Chondrocyte (in vitro differentiated cells): ENCODE results near the gene TOX2. TPM values are rescaled to one million over a fixed set of nuclear protein-coding genes. Genes with fewer than 3 reads are reported as not detected.
A peak's percentile ranks its signal among the peaks of the same experiment; 100 is the strongest.

Experiments used
- DNase-seq: peaks from one replicate; pipeline ENCODE4 v3.0.0; 2021; ENCODE audit warnings: mixed read lengths, low spot score
- H3K27ac Mint-ChIP-seq: one replicate; pipeline ENCODE4 v1.8.0; 2021; ENCODE audit warnings: mild to moderate bottlenecking, moderate library complexity, mixed read lengths; ENCODE audit not compliant: unreplicated experiment
- H3K27me3 Mint-ChIP-seq: 2 replicates; pipeline ENCODE4 v1.8.0; 2021; ENCODE audit warnings: low read depth, mixed read lengths
- H3K36me3 Mint-ChIP-seq: 2 replicates; pipeline ENCODE4 v1.8.0; 2021; ENCODE audit warnings: low read depth, mixed read lengths
- H3K4me1 Mint-ChIP-seq: 2 replicates; pipeline ENCODE4 v1.8.0; 2021; ENCODE audit warnings: low read depth, mild to moderate bottlenecking, mixed read lengths
- H3K4me3 Mint-ChIP-seq: one replicate; pipeline ENCODE4 v1.8.0; 2021; ENCODE audit warnings: mild to moderate bottlenecking, moderate library complexity, mixed read lengths; ENCODE audit not compliant: unreplicated experiment
- H3K9me3 Mint-ChIP-seq: 2 replicates; pipeline ENCODE4 v1.8.0; 2021; ENCODE audit warnings: low read depth, mixed read lengths
- total RNA-seq: library from RNA; stranded (reverse); gene quantifications from 3 replicates; pipeline ENCODE4 v1.2.1, GENCODE V29; 2021
- TF ChIP-seq, protein P1 (sequence below): fragments of 200-600 bp; sonication (generic); IDR thresholded peaks from 2 replicates; pipeline ENCODE4 v1.5.0; 2021; ENCODE audit warnings: antibody characterized with exemption, mild to moderate bottlenecking, moderate library complexity

The TOX2 gene
- total RNA-seq, 1 donor from 2014 or later, result 0.12 TPM

DNA sequence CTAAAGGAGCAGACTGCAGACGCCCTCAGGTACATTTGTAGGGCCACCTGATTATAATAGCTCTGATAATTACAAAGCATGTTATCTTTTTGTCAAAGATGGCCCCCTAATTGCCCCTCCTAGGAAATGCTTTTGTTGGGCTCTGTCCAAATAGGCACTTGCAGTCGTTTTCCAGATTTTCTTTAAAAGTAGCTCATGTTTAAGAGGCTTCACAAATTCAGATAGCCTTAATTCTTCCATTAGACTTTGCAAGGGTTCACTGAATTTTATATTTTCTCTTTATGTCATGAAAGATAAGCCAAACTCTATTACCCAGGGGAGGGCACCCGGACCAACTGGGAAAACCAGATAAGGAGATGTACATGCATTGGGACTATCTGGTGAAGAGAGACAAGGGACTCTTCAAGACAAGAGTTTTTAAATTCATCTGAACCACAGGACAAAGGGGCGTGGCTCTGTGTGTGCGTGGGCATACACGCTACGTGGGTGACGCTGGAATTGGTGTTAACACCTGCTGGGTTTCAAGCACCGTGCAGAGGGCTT lies 95.6 kb downstream of the TOX2 start:
- Mint-ChIP-seq H3K4me1 (no peaks in the 10 kb centered on the region), H3K4me3 (no peak overlapping the region), H3K9me3 (no peaks in the 10 kb centered on the region), H3K36me3 (no peaks in the 10 kb centered on the region), H3K27me3 (peaks cover 43% of the 10 kb centered on the region), H3K27ac (no peak overlapping the region)
- DNase-seq, result no peak
- TF ChIP-seq, protein P1, sequence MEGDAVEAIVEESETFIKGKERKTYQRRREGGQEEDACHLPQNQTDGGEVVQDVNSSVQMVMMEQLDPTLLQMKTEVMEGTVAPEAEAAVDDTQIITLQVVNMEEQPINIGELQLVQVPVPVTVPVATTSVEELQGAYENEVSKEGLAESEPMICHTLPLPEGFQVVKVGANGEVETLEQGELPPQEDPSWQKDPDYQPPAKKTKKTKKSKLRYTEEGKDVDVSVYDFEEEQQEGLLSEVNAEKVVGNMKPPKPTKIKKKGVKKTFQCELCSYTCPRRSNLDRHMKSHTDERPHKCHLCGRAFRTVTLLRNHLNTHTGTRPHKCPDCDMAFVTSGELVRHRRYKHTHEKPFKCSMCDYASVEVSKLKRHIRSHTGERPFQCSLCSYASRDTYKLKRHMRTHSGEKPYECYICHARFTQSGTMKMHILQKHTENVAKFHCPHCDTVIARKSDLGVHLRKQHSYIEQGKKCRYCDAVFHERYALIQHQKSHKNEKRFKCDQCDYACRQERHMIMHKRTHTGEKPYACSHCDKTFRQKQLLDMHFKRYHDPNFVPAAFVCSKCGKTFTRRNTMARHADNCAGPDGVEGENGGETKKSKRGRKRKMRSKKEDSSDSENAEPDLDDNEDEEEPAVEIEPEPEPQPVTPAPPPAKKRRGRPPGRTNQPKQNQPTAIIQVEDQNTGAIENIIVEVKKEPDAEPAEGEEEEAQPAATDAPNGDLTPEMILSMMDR, result no peak

DNA sequence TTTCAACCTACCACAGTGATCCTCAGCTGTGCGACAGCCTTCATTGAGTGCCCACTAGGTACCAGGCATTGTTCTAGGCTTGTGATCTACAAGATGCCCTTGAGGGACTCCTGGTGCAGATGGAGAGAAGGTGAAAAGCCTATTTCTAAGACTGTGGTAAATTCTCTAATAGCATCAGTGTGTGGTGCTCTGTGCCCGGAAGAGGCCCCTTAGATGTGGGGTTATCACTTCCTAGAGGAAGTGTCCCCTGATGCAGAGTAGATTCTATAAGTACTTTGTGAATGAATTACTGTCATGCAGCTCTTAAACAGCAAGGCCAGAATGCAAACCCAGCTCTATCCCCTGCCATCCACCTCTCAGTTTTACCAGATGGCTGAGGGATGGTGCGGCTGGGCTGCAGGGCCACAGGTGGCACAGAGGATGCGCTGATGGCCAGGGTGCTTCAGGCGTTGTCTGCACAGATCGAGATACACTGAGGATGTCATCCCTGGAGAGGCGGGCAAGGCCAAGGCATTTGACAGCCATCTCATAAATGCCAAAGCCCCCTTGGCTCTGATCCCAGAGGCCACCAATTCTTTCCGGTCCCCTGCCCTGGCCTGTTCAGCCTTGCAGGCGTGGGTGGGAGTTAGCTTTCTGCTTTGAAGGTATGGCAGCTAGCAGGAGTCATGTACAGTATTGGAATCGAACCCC lies 96.7 kb downstream of the TOX2 start:
- no peaks in the 10 kb centered on the region for H3K9me3 Mint-ChIP-seq
- H3K27me3 Mint-ChIP-seq, result peaks cover 48% of the 10 kb centered on the region
- no peak overlapping the region for H3K27ac Mint-ChIP-seq
- H3K4me3 Mint-ChIP-seq, result no peak overlapping the region
- TF ChIP-seq, protein P1, result no peak
- H3K4me1 Mint-ChIP-seq, result no peaks in the 10 kb centered on the region
- H3K36me3 Mint-ChIP-seq, result no peaks in the 10 kb centered on the region
- peak; percentile 52 for DNase-seq

DNA sequence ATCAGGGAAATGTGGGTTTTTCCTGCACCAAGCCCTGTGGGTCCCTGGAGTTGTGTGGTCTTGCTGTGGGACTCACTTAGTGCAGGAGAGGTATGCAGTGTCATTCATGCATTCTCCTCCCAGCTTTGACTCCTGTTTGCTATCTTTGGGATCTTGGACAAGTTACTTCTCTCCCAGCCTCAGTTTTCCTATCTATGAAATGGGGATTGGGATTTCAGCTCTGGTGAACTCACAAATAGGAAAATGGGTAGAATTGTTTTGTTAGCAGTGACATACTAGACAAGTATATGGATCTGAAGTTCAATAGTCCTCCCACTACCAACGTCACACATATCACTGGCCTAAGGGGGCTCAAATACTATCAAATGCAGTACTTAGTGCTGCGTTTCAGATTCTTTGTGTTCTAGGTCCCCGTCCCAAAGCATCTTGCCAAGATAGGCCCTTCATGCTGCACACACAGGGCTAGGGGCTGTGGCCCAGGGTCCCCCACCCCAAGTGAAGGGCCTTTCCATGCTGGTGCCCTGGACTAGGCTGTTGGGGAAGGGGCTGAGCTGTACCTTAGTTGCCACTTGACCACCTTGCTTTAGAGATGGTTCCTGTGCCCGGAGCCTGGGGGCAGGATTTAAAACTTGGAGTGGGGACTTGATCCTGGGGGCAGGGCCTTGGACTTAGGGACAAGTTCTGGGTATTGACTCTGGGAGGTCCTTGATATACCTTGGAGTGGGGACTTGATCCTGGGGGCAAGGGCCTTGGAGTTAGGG lies 98.0 kb downstream of the TOX2 start:
- Mint-ChIP-seq H3K4me3 (no peak overlapping the region), H3K27ac (no peak overlapping the region), H3K27me3 (peaks cover 54% of the 10 kb centered on the region), H3K4me1 (no peaks in the 10 kb centered on the region), H3K9me3 (no peaks in the 10 kb centered on the region), H3K36me3 (no peaks in the 10 kb centered on the region)
- DNase-seq, result no peak
- TF ChIP-seq, protein P1, result no peak

DNA sequence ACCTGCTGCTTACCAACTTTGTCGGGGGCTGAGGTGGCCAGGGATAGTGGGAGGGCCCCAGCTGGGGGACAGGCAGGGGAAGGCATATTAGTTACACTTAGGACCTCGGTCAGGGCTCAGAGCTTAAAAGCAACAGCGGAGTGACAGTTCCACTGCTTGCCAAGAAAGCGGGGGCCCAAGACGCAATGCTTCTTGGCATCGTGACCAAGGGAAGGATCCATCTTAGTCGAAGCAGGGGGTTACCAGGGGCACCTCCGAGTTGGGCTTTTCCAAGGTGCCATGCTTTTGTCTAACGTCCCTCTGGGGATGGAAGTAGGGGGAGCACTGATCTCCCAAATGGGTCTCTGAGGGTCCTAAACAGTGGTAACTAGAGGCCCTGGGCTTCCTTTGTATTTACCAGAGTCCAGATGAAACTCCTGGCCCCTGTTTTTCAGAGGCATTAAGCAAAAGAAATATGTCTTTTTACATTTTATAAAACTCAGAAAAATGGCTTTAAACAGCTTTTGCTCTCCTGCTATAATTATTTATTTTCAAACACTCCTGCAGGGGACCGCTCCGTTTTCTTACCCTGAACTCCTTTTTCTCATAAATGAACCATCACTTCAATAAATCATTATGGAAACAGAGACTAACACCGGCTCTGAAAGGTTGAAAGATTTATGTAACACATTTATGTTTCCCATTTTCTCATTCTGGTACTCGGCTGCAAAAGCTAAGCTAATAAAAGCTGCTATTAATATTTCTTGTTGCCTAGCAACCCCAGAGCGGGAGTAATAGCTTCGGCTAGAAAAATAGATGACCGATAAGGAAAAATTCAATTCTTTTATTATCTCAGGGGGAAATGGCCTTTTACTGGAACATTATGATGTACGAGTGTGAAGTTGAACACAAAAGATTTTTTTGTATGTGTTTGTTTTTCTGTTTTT lies 100.4 kb downstream of the TOX2 start:
- Mint-ChIP-seq H3K9me3 (no peaks in the 10 kb centered on the region), H3K27me3 (peaks cover 59% of the 10 kb centered on the region), H3K4me3 (no peak overlapping the region), H3K4me1 (peaks cover 8% of the 10 kb centered on the region), H3K36me3 (no peaks in the 10 kb centered on the region), H3K27ac (no peak overlapping the region)
- TF ChIP-seq, protein P1, result no peak
- DNase-seq, result peak; percentile 55

DNA sequence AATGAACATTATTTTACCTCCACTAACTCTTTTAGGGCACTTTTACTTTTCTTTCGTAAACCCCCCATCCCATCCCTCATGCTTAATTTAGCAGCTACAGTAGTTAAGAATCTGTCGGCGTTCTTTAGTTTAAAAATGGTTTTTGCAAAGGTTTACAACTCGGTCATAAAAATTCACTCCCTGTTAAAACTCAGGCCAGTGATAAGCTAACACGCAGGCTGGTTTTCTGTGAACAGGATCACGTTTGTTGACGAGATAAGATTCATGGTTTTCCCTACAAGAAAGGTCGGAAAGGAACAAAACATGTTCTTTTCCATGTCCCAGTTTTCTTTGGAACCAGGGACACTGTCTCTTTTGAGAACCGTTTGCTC lies 101.1 kb downstream of the TOX2 start:
- Mint-ChIP-seq H3K9me3 (no peaks in the 10 kb centered on the region), H3K36me3 (no peaks in the 10 kb centered on the region), H3K27me3 (peaks cover 61% of the 10 kb centered on the region), H3K4me1 (peaks cover 8% of the 10 kb centered on the region), H3K4me3 (no peak overlapping the region), H3K27ac (no peak overlapping the region)
- no peak for DNase-seq
- TF ChIP-seq, protein P1, result no peak
